Measurements from ENCODE around the gene RAD54L. TPM values are rescaled to one million over a fixed set of nuclear protein-coding genes. Genes with fewer than 3 reads are reported as not detected.

Gene RAD54L
- total RNA-seq, 1 donor from 2014 or later: 8.1 TPM

DNA sequence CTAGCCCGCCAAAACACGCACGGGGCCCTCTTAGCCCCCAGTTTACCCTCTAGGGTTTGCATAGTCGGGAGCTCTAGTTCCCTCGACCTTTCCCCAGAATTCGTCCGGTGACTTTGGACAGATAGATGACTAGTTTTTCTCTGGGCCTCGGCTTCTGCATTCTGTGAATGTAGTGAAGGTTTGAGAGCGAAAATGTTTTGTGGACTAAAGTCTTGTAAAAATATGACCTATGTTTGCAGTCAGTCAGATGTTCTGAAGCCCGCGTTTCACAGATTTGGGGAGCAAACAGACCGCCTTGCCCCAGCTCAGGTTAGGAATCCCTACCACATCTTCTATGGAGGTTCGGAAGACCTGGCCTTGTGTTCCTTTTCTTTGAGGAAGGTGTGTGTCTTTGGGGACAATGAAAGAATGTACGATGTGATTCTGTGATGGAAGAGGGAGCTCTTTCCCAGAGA lies 56.3 kb downstream of the RAD54L start:
- Histone ChIP-seq H3K9me3 (no peaks in the 10 kb centered on the region), H3K27me3 (no peaks in the 10 kb centered on the region), H3K27ac (peak overlapping the region; percentile 98), H3K4me1 (peaks cover 73% of the 10 kb centered on the region), H3K36me3 (no peaks in the 10 kb centered on the region), H3K4me3 (peak overlapping the region; percentile 75 to 82)
- DNase-seq (ENCODE audit: extremely low spot score in 2 of 2): no peak
- no peak for TF ChIP-seq POLR2A (IDR thresholded peaks at IDR 0.05)
- TF ChIP-seq POLR2AphosphoS5 (IDR thresholded peaks at IDR 0.05; ENCODE audit: insufficient read depth in 1 of 2, low read depth in 1 of 2): no peak
- TF ChIP-seq CTCF (IDR thresholded peaks at IDR 0.05): no peak
- intact Hi-C loops (cut with DNase I): loop anchor here (2.0 kb wide), 1 partner anchor 37 kb away; the partner anchor contains the start of gene NSUN4

- Histone ChIP-seq H3K9me3 (no peaks in the 10 kb centered on the region), H3K27me3 (no peaks in the 10 kb centered on the region), H3K36me3 (peaks cover 0 to 16% of the 10 kb centered on the region in 2 donors), H3K4me1 (peaks cover 52% of the 10 kb centered on the region), H3K4me3 (no peak overlapping the region), H3K27ac (no peak overlapping the region)
- TF ChIP-seq CTCF (IDR thresholded peaks at IDR 0.05) (no peak), POLR2AphosphoS5 (IDR thresholded peaks at IDR 0.05; ENCODE audit: insufficient read depth in 1 of 2, low read depth in 1 of 2) (no peak), POLR2A (IDR thresholded peaks at IDR 0.05) (no peak)
- no peak for DNase-seq (ENCODE audit: extremely low spot score in 2 of 2)
- intact Hi-C loops (cut with DNase I): no loop called here
Measured at GRCh38 chr1:46306159-46306530, 58.6 kb downstream of the RAD54L start.

DNA sequence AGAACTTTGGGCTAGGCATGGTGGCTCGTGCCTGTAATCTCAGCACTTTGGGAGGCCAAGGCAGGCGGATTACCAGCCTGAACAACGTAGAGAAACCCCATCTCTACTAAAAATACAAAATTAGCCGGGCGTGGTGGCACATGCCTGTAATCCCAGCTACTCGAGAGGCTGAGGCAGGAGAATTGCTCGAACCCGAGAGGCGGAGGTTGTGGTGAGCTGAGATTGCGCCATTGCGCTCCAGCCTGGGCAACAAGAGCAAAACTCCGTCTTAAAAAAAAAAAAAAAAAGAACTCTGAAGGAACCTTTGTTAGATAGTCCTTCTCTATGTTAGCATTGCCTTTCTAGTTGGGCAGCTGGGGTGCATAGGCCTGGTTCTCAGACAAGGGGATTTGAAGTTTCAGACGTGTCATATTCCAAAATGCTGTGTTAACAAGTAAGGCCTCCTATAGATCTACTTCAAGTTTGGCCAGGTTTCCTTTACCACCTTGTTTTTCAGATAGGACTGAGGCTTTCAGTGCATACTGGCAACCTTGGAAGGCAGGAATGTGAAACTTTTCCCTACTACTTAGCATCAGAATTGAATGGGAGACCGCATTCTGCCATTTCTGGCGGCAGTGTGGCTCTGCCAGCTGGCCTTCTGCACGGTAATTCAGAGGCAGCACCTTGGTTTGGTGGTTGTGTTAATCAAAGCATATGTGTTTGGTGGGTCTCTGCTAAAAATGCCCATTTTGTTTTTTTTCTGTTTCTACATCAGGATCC lies 62.0 kb downstream of the RAD54L start:
- H3K27ac ChIP-seq: no peak overlapping the region
- H3K4me1 ChIP-seq: peaks cover 39% of the 10 kb centered on the region
- no peaks in the 10 kb centered on the region for H3K27me3 ChIP-seq
- DNase-seq (ENCODE audit: extremely low spot score in 2 of 2): no peak
- H3K36me3 ChIP-seq: peaks cover 0 to 51% of the 10 kb centered on the region in 2 donors
- no peak overlapping the region for H3K4me3 ChIP-seq
- TF ChIP-seq POLR2A (IDR thresholded peaks at IDR 0.05): no peak
- no peak for TF ChIP-seq CTCF (IDR thresholded peaks at IDR 0.05)
- TF ChIP-seq POLR2AphosphoS5 (IDR thresholded peaks at IDR 0.05; ENCODE audit: insufficient read depth in 1 of 2, low read depth in 1 of 2): no peak
- H3K9me3 ChIP-seq: no peaks in the 10 kb centered on the region
- intact Hi-C loops (cut with DNase I): no loop called here

DNA sequence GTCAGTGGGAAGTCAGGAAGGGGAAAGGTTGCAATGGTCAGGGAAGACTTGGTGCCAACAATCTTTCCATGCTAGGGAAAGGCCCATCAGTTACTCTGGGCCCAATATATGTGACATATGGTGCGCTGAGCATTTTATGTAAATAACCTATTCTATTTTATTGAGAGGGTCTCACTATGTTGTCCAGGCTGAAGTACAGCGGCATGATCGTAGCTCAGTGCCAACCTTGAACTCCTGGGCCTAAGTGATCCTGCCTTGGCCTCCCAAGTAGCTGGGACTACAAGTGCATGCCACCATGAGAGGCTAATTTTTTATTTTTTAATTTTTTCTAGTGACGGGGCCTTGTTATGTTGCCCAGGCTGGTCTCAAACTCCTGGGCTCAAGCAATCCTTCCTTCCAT lies 62.8 kb downstream of the RAD54L start:
- intact Hi-C loops (cut with DNase I): no loop called here
- peaks cover 0 to 52% of the 10 kb centered on the region in 2 donors for H3K36me3 ChIP-seq

More for the DNA sequence above, 62.8 kb downstream of the RAD54L start:
- Histone ChIP-seq H3K4me1 (peaks cover 31% of the 10 kb centered on the region), H3K27ac (no peak overlapping the region), H3K9me3 (no peaks in the 10 kb centered on the region), H3K27me3 (no peaks in the 10 kb centered on the region), H3K4me3 (no peak overlapping the region)
- TF ChIP-seq CTCF (IDR thresholded peaks at IDR 0.05) (no peak), POLR2A (IDR thresholded peaks at IDR 0.05) (no peak), POLR2AphosphoS5 (IDR thresholded peaks at IDR 0.05; ENCODE audit: insufficient read depth in 1 of 2, low read depth in 1 of 2) (no peak)
- DNase-seq (ENCODE audit: extremely low spot score in 2 of 2): no peak

Data from vagina (tissue), 2 donors.